BJ (cell line): ENCODE measurements around the gene AUP1. TPM values are rescaled to one million over a fixed set of nuclear protein-coding genes. Genes with fewer than 3 reads are reported as not detected.

ENCODE experiments used
- CTCF ChIA-PET: fragments of 350-600 bp; formaldehyde crosslinking; extraction: SDS; loops from one replicate; lab custom pipeline; 2021; ENCODE audit warnings: antibody characterized with exemption, inconsistent platforms; lab: Yijun Ruan, JAX
- POLR2A ChIA-PET: fragments of 300-600 bp; sonication (Branson Sonifier 250); formaldehyde crosslinking; extraction: SDS; loops from one replicate; lab custom pipeline; 2021; ENCODE audit warnings: antibody characterized with exemption; lab: Charles Lee
- DNase-seq: peaks from one replicate; pipeline ENCODE4 v3.0.0-alpha.2; 2011; ENCODE audit warnings: low read depth
- H3K27me3 ChIP-seq: 2 replicates; pipeline ENCODE4 v1.6.0; 2011; ENCODE audit warnings: low read length; ENCODE audit not compliant: control insufficient read depth, insufficient read depth
- H3K36me3 ChIP-seq: 2 replicates; pipeline ENCODE4 v1.5.1; 2011; ENCODE audit warnings: low read length; ENCODE audit not compliant: control insufficient read depth, insufficient read depth
- H3K4me3 ChIP-seq: 2 replicates; pipeline ENCODE4 v1.5.1; 2011; ENCODE audit warnings: low read depth, mild to moderate bottlenecking, control low read depth, low read length
- polyA plus RNA-seq: library from polyadenylated mRNA; depleted of rRNA; stranded (reverse); fragments of >200 nt; gene quantifications from 2 replicates; pipeline ENCODE4 v1.2.3, GENCODE V29; 2011
- TF ChIP-seq, protein P1 (sequence below): IDR thresholded peaks from 2 replicates; pipeline ENCODE4 v1.5.1; 2011; ENCODE audit warnings: low read depth, mild to moderate bottlenecking, control low read depth, inconsistent platforms, low read length, moderate library complexity; ENCODE audit not compliant: insufficient read depth

Gene AUP1
- polyA plus RNA-seq, 1 experiment, result 104 TPM

DNA sequence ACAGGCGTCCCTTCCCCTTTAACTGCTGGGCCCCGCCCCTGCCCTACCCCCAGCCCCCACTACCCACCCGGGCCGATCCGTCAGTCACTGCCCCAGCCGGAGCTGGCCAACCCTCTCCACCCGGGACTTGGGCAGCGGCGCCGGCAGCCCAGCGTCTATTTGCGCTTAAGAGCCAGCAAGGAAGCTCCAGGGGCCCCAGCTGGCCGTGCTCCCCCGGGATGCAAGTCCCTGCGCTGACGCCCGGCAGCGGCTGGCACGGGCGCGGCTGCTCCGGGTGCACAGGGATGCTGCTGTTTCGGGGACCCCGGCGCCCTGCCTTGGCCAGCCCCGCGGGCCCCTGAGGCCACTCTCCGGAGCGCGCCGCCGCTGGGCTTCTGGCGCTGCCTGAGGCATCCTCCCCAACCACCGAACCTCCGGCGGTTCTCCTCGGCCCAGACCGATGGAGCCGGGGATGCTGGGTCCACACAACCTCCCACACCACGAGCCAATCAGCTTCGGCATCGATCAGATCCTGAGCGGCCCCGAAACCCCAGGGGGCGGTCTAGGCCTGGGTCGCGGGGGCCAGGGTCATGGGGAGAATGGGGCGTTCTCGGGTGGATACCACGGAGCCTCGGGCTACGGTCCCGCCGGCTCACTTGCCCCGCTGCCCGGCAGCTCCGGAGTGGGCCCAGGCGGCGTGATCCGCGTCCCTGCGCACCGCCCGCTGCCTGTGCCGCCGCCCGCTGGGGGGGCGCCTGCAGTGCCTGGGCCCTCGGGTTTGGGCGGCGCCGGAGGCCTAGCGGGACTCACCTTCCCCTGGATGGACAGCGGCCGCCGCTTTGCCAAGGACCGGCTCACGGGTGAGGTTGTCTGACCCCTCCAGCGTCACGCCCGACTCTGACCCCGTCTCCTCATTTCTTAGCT, 14.9 kb downstream of the AUP1 start, which contains the start of gene TLX2:
TLX2 (plus strand) TSS at position 83 of the 903 bp plus-strand sequence; CDS start at position 440, 357 bp downstream.
- H3K36me3 ChIP-seq, result no peaks in the 10 kb centered on the region; the same call in 1 of the 2 replicates
- H3K4me3 ChIP-seq, result no peak within 1 kb of the TSS
- ChIA-PET CTCF (no interaction called here), POLR2A (no interaction called here)
- TF ChIP-seq, protein P1, sequence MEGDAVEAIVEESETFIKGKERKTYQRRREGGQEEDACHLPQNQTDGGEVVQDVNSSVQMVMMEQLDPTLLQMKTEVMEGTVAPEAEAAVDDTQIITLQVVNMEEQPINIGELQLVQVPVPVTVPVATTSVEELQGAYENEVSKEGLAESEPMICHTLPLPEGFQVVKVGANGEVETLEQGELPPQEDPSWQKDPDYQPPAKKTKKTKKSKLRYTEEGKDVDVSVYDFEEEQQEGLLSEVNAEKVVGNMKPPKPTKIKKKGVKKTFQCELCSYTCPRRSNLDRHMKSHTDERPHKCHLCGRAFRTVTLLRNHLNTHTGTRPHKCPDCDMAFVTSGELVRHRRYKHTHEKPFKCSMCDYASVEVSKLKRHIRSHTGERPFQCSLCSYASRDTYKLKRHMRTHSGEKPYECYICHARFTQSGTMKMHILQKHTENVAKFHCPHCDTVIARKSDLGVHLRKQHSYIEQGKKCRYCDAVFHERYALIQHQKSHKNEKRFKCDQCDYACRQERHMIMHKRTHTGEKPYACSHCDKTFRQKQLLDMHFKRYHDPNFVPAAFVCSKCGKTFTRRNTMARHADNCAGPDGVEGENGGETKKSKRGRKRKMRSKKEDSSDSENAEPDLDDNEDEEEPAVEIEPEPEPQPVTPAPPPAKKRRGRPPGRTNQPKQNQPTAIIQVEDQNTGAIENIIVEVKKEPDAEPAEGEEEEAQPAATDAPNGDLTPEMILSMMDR, result no peak
- no peak for DNase-seq
- peaks cover 58% of the 10 kb centered on the region for H3K27me3 ChIP-seq

- Histone ChIP-seq H3K36me3 (no peaks in the 10 kb centered on the region; the same call in 1 of the 2 replicates), H3K27me3 (peaks cover 49% of the 10 kb centered on the region), H3K4me3 (no peak overlapping the region)
- CTCF ChIA-PET, result interaction anchor here (1.2 kb wide), 1 partner anchor 12 kb away, joined by 3 read pairs; the partner anchor contains the start of gene DQX1
- POLR2A ChIA-PET, result no interaction called here
- TF ChIP-seq, protein P1, result no peak
- no peak for DNase-seq
These were observed 15.7 kb downstream of the AUP1 start for GRCh38 chr2:74513605-74514367.

GRCh38 chr2:74512744-74513604, 16.5 kb downstream of the AUP1 start:
- ChIA-PET CTCF (interaction anchor here (1.2 kb wide), 1 partner anchor 13 kb away, joined by 3 read pairs; the partner anchor contains the start of gene DQX1), POLR2A (no interaction called here)
- no peaks in the 10 kb centered on the region; the same call in 1 of the 2 replicates for H3K36me3 ChIP-seq
- no peak overlapping the region for H3K4me3 ChIP-seq
- DNase-seq, result no peak
- TF ChIP-seq, protein P1, result no peak
- peaks cover 42% of the 10 kb centered on the region for H3K27me3 ChIP-seq

GRCh38 chr2:74511104-74511989, 18.2 kb downstream of the AUP1 start:
- Histone ChIP-seq H3K4me3 (no peak overlapping the region), H3K27me3 (peaks cover 31% of the 10 kb centered on the region), H3K36me3 (no peaks in the 10 kb centered on the region; the same call in 1 of the 2 replicates)
- ChIA-PET POLR2A (no interaction called here), CTCF (no interaction called here)
- no peak for DNase-seq
- TF ChIP-seq, protein P1, result no peak
